Activated CD8-positive, alpha-beta memory T cell treated with anti-CD3 and anti-CD28 coated beads, Interleukin-2, amount 50 U/mL, for 1 hour (primary cell): ENCODE results near the gene SARS1.

ENCODE experiments used
- DNase-seq: peaks from one replicate; pipeline ENCODE4 v3.0.0-alpha.2; 2020; ENCODE audit errors: extremely low read depth

SARS1 gene

GRCh38 chr1:109249654-109250401 lies 36.1 kb downstream of the SARS1 start:
- DNase-seq: no peak

- DNase-seq: no peak
Measured at GRCh38 chr1:109250454-109251276, 36.9 kb downstream of the SARS1 start.

GRCh38 chr1:109251277-109252166 lies 37.8 kb downstream of the SARS1 start:
- DNase-seq: no peak

GRCh38 chr1:109252167-109252892 lies 38.6 kb downstream of the SARS1 start:
- no peak for DNase-seq

- DNase-seq: no peak
Measured at GRCh38 chr1:109252893-109253802, 39.4 kb downstream of the SARS1 start.

GRCh38 chr1:109253803-109254620 lies 40.3 kb downstream of the SARS1 start:
- DNase-seq: no peak

GRCh38 chr1:109254621-109255096 lies 40.9 kb downstream of the SARS1 start:
- DNase-seq: no peak

- no peak for DNase-seq
Measured at GRCh38 chr1:109255097-109255651, 41.5 kb downstream of the SARS1 start.

- no peak for DNase-seq
Measured at GRCh38 chr1:109255678-109256077, 42.0 kb downstream of the SARS1 start.

- no peak for DNase-seq
Measured at GRCh38 chr1:109256085-109256484, 42.4 kb downstream of the SARS1 start.

- no peak for DNase-seq
Measured at GRCh38 chr1:109256971-109257681, 43.4 kb downstream of the SARS1 start.

GRCh38 chr1:109257682-109258421 lies 44.1 kb downstream of the SARS1 start:
- no peak for DNase-seq

- DNase-seq: no peak
Measured at GRCh38 chr1:109258481-109259466, 45.1 kb downstream of the SARS1 start.

GRCh38 chr1:109259674-109260557 lies 46.2 kb downstream of the SARS1 start:
- no peak for DNase-seq

GRCh38 chr1:109261006-109261405 lies 47.3 kb downstream of the SARS1 start:
- DNase-seq: no peak
